Activated gamma-delta T cell treated with anti-CD3 and anti-CD28 coated beads, Interleukin-2, amount 50 U/mL, for 16 hours (primary cell): Measurements from ENCODE around the gene HOXD4.

Source experiments
- DNase-seq: peaks from one replicate; pipeline ENCODE4 v3.0.0-alpha.2; 2020; ENCODE audit warnings: low read depth

Gene HOXD4

GRCh38 chr2:176170602-176171305 lies 19.4 kb downstream of the HOXD4 start:
- DNase-seq = no peak

DNA sequence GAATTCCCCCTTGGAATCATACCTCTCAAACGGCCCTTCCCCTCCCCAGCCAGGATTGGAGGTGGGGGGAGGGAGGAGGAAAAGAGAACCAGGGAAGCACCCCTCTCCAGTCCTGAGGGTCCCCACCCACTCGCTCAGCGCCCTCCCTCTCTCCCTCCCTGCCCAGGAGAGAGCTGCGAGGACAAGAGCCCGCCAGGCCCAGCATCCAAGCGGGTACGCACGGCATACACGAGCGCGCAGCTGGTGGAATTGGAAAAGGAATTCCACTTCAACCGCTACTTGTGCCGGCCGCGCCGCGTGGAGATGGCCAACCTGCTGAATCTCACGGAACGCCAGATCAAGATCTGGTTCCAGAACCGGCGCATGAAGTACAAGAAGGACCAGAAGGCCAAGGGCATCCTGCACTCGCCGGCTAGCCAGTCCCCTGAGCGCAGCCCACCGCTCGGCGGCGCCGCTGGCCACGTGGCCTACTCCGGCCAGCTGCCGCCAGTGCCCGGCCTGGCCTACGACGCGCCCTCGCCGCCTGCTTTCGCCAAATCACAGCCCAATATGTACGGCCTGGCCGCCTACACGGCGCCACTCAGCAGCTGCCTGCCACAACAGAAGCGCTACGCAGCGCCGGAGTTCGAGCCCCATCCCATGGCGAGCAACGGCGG lies 20.1 kb downstream of the HOXD4 start:
- DNase-seq = no peak

GRCh38 chr2:176172007-176172894 lies 20.9 kb downstream of the HOXD4 start:
- no peak for DNase-seq

DNA sequence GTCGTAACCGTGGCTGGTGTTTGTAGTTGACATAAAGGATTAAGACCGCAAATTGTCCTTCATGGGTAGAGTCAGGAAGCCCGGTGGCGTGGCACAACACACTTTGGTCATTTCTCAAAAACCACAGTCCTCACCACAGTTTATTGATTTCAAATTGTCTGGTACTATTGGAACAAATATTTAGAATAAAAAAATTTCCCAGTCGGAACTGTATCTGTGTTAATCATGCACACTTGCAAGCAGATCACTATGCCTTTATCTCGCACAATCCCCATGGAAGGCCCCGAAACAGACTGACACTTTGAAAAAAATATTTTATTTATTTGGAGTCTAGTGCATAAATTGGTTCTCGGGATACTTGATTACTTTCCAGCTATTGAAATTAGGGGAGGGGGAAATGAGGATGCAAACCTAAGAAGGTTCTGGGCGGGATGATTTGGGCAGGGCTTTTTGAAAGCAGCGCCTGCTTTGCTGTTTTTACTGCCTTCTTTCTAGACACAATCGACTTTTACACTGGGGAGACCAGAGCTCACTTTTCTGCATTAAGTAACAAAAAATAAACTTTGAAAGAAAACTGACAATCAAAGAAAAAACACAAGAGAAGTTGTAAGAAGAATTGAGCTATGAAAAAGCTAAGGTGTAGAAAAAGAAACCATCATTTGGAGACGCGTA lies 21.7 kb downstream of the HOXD4 start:
- DNase-seq = no peak

GRCh38 chr2:176173567-176174381 lies 22.4 kb downstream of the HOXD4 start:
- DNase-seq = no peak

GRCh38 chr2:176174382-176174823 lies 23.1 kb downstream of the HOXD4 start:
- DNase-seq = no peak

- no peak for DNase-seq
These were observed 23.7 kb downstream of the HOXD4 start for GRCh38 chr2:176174824-176175708.

- no peak for DNase-seq
These were observed 24.6 kb downstream of the HOXD4 start for GRCh38 chr2:176175709-176176607.

DNA sequence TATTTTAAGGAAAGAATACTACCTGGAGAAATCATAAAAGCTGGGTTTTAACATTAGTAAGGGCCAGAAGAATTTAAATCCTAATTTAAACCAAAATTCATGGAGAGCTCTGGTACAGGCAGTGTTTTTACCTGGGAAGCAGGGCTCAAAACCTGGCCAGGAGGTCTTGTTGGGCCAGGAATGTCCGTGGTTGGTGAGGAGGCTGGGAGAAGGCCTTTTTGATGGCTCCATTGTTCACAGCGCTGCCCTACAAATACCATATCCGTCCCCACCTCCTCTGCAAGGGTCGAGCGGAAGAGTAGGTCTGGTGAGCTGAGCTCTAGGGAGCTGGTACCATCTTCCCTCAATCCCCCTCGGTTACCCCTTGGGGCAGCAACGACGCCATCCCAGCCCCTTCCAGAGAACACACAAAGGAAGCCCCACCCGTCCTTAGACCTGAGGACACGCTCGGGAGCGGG lies 26.3 kb downstream of the HOXD4 start:
- DNase-seq = no peak

DNA sequence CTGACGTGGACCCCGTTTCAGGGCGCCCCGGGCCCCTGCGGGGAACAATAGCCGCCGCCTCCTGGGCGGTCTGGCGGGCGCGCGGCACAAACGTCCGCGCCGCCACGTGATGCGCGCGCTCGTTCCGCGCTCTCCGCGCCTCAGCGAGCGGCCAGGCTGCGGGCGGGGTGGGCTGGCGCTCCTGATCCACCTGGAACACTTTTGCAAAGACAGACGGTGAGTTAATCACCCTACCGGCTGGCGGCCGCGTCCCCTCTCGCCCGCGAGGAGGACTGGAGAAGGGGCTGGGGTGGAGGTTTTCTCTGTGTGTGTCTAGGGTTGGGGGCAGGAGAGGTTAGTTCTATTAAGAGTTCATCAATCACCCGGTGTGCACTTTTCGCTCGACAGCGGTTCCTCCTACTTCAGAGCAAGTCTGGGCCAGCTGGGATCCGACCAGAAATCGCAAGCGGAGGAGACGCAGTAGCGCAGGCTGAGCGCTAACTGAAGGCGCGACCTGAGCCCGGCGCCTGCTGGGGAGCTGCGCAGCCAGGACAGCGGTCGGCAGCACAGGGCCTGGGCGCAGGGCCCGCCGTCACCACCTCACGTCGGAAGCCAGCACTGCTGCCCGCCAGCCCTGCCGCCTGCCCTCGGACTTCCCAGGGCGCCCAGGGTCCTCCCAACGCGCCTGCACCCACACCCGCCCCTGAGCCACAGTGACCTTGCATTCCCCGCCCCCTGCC lies 26.8 kb downstream of the HOXD4 start:
- no peak for DNase-seq

DNA sequence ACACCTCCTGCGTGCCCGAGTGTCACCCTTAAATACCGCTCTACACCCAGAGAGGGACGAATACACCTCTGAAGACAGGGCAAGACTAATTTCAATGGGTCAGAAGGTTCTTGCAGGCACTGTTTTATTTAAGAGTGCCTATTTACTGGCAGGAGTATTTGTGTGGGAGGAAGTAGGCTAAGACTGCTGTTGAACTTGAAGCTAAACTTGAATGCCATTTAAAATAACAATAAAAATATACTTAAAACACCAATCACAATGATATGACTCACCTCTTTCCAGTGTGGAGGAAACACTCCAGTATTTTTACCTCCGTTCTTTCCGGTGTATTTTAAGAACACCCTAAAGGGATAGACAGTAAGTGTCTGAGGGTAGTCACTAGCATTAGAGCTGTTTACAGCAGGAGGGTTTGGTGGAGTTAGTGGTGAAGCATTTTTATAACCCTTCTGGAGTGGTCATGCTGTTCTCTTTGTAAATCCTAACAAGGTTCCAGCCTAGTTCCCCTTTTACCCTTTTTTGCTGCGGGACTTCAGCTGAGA lies 27.5 kb downstream of the HOXD4 start:
- DNase-seq = no peak

GRCh38 chr2:176181551-176181950 lies 30.2 kb downstream of the HOXD4 start:
- DNase-seq = no peak

GRCh38 chr2:176182671-176183070 lies 31.3 kb downstream of the HOXD4 start:
- DNase-seq = no peak

- DNase-seq = no peak
These were observed 33.4 kb downstream of the HOXD4 start for GRCh38 chr2:176184749-176185148.

- no peak for DNase-seq
These were observed 34.7 kb downstream of the HOXD4 start for GRCh38 chr2:176186024-176186423.

- no peak for DNase-seq
These were observed 36.0 kb downstream of the HOXD4 start for GRCh38 chr2:176187200-176187898.
